ENCODE measurements around the gene SLC15A1. TPM values are rescaled to one million over a fixed set of nuclear protein-coding genes. Genes with fewer than 3 reads are reported as not detected.

The SLC15A1 gene
- total RNA-seq, 1 experiment from 2014 or later: 2.6 TPM

GRCh38 chr13:98675066-98675465 is 77.4 kb downstream of the SLC15A1 start:
- Histone ChIP-seq H3K27me3 (ENCODE audit: insufficient read depth, low read length) (no peaks in the 10 kb centered on the region), H4K20me1 (ENCODE audit: insufficient read depth) (no peaks in the 10 kb centered on the region), H3K4me2 (ENCODE audit: low read length) (no peak overlapping the region), H3K4me1 (ENCODE audit: control insufficient read depth in 1 of 2, insufficient read depth in 2 of 2, low read length in 2 of 2) (peaks cover 0 to 11% of the 10 kb centered on the region in 2 experiments; a peak in 2 of 4 replicates), H3K4me3 (replicated peaks in 1 of 2; ENCODE audit: low read depth in 1 of 2, low read length in 2 of 2) (no peak overlapping the region), H3K36me3 (ENCODE audit: control insufficient read depth in 1 of 2, insufficient read depth in 2 of 2, low read length in 2 of 2) (no peaks in the 10 kb centered on the region), H3K79me2 (ENCODE audit: insufficient read depth, low read length) (no peaks in the 10 kb centered on the region), H3K9me2 (ENCODE audit: insufficient read depth) (no peaks in the 10 kb centered on the region), H3K27ac (ENCODE audit: low read depth, low read length) (no peak overlapping the region), H2AFZ (ENCODE audit: low read depth, low read length, poor library complexity, severe bottlenecking) (no peak overlapping the region), H3K9ac (ENCODE audit: low read length) (no peak overlapping the region), H3K9me3 (ENCODE audit: control insufficient read depth in 1 of 2, insufficient read depth in 1 of 2, low read depth in 1 of 2, low read length in 2 of 2) (no peaks in the 10 kb centered on the region)
- CTCF ChIA-PET: interaction anchor here (0.7 kb wide), 1 partner anchor 188 kb away, joined by 3 read pairs; no protein-coding TSS in a partner anchor
- TF ChIP-seq CTCF (IDR thresholded peaks at IDR 0.05 in 2 of 3, conservative IDR thresholded peaks at IDR 0.05 in 1 of 3; ENCODE audit: borderline replicate concordance in 1 of 3, insufficient read depth in 1 of 3, low read depth in 2 of 3, low read length in 2 of 3) (no peak), SP1 (IDR thresholded peaks at IDR 0.05; ENCODE audit: low read depth) (no peak), POLR2AphosphoS5 (IDR thresholded peaks at IDR 0.05; ENCODE audit: low read depth, low read length) (no peak), ZFX (IDR thresholded peaks at IDR 0.05) (no peak), ZBTB33 (IDR thresholded peaks at IDR 0.05; ENCODE audit: extremely low read depth, insufficient replicate concordance, low read length) (no peak), JUND (IDR thresholded peaks at IDR 0.05) (no peak), EZH2 (IDR thresholded peaks at IDR 0.05) (no peak), YY1 (IDR thresholded peaks at IDR 0.05; ENCODE audit: extremely low read depth, insufficient replicate concordance, low read depth, low read length) (no peak), REST (IDR thresholded peaks at IDR 0.05; ENCODE audit: low read depth) (no peak), SIN3A (IDR thresholded peaks at IDR 0.05; ENCODE audit: low read depth) (no peak), RAD21 (IDR thresholded peaks at IDR 0.05; ENCODE audit: low read depth) (no peak), FOSL1 (IDR thresholded peaks at IDR 0.05; ENCODE audit: low read depth) (no peak)
- RAD21 ChIA-PET (ENCODE audit: low non-redundant PET in 1 of 2, low total read pairs in 2 of 2, uncharacterized antibody in 2 of 2, unreplicated experiment in 2 of 2): no interaction called here
- ATAC-seq: no peak
- no TSS peak for BruUV-seq (replicated peaks)
- intact Hi-C loops (cut with micrococcal nuclease): loop anchor here (10.0 kb wide), 1 partner anchor 530 kb away; the partner anchor contains the start of gene FARP1
- POLR2A ChIA-PET: no interaction called here
- DNase-seq (ENCODE audit: low read depth, low spot score): no peak

All from HCT116 (cell line).